Nucleus accumbens (tissue), 56 donors: ENCODE measurements around the gene CNOT1.
A peak's percentile ranks its signal among the peaks of the same experiment; 100 is the strongest.

Experiments used
- DNase-seq, 56 donors: peaks; one replicate each; lab custom pipeline; 2025; lab: John Stamatoyannopoulos, UW

CNOT1 gene

DNA sequence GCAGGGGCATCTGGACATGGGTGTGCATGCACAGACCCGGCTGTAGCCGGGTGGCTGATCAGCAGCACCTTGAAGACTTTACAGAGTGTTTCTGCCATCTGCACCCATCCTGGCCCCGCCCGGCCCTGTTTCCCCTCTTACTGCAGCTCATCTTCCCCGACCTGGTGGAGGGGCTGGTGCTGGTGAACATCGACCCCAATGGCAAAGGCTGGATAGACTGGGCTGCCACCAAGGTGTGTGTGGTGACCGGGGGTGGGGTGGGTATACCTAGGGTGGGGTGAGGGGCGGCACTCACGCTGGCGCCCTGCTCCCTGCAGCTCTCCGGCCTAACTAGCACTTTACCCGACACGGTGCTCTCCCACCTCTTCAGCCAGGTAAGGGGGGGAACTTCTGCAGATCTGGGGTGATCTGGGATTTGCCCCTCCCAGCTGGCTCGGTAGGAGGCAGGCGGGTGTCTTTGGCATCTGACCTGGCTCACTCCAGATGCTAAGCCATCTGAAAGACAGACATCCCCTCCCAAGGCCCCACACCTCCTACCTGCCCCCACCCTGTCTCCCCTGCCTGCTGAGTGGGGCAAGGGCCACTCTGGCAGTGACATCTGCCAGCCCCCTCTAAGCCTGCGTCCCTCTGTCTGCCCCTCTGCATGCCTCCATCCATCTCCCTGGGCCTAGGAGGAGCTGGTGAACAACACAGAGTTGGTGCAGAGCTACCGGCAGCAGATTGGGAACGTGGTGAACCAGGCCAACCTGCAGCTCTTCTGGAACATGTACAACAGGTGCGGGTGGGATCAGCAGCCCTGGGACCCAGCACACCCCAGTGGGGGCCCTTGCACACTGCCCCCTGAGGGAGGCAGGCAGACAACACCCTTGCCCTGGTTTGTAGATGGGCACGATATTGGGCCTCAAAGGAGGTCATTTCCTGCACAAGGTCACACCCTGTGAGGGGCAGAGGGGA lies 123.1 kb downstream of the CNOT1 start:
- DNase-seq: no peak

DNA sequence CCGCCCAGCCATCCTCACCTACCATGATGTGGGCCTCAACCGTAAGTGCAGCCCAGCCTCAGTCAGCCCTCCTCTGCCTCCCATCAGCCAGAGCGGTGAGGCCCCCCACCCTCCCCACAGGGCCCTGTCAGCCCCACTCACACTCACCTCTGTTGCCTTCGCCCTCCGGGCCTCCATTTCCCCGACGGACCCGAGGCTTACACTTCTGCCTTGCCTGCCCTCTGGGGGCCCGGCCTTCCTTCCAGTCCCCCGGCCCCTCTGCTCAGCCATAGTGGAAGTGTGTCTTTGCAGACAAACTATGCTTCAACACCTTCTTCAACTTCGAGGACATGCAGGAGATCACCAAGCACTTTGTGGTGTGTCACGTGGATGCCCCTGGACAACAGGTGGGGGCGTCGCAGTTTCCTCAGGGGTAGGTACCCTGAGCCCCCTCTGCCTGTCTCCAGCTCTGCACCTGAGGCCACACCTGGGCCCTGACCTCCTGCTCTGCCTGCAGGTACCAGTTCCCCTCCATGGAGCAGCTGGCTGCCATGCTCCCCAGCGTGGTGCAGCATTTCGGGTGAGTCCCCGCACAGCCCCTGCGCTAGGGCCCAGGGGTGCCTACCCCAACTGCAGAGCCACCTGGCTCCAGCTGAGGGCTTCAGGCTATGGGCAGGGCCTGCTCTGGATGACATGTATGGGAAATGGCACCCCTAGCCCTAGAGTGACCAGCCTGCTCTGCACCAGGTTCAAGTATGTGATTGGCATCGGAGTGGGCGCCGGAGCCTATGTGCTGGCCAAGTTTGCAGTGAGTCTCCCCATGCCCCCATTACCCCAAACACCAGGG lies 125.5 kb downstream of the CNOT1 start:
- no peak for DNase-seq

DNA sequence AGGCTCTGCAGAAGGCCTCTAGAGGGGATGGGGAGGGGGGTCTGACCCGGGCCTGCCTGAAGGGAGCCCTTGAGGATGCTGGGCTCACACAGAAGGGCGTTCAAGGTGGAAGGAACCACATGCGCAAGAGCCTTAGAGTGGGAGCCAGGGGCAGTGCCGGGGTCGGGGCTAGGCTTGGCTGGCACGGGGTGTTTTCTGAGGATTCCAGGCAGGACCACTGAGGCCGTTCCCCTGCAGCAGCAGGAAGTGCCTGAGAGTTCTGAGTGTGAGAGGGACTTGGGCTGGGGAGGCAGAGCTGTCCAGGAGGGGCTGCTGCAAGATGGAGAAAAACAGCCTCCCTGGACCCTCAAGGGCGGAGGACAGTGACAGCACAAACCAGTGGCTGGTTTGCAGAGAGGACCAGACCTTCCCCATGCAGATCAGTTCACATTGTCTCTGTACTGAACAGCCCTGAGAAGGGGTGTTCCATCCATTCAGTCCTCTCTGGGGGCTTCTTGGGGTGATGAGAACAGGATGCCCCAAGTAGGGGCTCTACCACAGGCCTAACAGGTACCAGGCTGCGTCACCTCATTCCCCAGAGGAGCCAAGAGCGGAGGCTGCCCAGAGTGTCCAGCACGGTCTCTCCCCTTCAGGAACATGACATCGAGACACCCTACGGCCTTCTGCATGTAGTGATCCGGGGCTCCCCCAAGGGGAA lies 126.3 kb downstream of the CNOT1 start:
- DNase-seq: no peak

DNA sequence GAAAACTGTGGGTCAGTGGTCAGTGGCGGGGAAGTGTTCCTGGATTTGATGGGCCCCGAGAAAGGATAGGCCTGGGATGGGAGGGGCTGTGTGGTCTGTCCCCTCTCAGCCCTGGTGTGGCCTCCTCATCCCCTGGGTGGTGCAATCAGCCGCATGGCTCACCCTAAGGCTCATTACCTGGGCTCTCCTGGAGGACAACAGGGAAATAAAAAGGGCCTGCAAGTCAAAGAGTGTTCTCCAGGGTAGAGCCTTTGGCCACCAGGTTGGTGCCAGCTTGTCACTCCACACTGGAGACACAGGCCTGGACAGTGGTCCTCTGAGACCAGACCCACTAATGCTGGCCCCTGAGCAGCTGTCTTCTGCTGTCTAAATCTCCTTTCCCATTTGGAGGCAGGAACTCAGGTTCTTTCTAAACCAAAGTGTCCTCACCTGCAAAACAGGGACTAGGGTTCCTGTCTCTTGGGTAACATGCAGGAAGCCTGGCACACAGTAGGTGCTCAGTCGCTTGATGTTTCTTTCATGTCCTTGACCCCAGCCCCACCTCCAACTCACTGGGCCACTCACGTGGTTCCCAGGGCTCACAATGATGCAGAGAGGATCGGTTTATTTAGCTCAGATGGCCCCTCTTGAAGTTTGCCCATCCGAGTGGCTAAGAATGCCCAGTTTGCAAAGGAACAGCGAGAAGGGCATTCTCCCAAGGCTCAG lies 127.3 kb downstream of the CNOT1 start:
- no peak for DNase-seq

DNA sequence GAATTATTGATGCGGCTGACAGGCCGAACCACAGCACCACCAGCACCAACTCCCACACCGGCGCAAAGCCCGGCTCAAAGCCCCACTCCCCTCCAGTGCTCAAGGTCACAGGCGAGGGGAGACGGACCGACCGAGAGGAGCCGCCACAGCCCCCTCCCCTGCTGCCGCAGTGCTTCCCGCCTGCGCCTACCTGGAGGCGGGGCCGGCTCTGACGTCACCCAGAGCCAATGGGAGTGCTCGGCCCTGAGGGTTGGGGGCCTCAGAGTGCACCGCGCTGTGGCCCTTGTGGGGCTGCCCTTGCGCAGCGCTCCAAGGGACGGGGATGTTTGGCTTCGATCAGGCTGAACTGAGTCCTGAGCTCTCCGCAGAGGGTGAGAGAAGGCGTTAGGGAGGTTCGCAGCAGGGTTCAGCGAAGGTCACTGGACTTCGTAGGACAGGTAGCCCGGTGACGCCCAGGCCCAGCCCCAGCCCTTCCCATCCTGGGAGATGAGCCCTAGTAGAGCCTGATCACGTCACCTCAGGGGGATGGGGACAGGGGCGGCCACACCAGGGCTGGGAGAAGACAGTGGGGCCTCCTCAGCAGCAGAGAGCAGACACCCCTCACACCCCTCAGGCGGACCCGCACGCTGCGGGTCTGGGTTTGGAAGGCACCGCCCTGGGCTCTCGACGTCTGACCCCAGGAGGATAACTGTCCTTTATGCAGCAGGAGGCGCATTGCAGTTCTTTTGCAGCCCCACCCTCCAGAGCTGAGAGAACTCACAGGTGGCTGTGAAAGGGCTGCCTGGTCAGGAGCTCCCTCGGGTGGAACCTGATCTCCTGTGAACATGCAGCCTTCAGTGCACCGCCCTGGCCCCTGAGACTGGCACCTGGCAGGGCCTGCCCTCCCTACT lies 128.1 kb downstream of the CNOT1 start:
- peak in 41 of 56 donors; percentile 9 to 77 (median 50) for DNase-seq

DNA sequence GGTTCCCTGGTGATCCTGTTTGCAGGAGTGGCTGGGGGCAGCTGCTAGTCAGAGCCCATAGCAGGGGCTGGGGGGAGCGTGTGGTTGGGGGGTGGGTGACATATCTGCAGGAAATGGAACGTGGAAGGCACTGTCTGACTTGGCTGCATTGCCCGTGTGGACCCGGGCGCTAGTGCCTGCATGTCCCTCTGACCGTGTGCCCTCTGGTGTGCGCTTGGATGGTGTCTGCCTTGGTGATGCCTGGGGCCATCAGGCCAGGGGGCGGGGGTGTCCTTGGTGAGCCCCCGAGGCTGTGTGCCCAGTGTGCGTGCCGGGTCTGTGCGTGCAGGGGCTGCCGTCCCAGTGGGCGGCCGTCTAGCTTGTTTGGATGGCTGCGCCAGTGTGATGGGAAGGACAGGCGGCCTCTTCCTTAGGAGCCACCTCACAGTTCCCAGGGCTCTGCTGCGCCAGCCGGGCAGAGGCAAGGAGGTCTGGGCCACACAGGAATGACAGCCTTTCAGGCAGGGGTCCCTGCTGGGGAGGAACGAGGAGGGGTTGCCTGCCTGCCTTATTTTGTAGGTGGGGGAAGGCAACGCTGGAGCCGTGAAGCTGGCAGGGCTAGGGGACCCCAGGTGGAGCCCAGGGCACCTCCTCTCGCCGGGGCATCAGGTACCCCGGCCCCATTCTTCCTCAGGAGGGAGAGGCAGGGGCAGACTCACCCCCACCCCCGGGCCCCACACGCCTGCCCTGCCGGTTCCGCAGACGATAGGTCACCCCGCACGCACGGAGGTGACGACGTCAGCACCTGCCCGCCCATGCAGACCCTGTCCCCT lies 129.0 kb downstream of the CNOT1 start:
- peak in 8 of 56 donors; percentile 19 to 51 (median 41) for DNase-seq

DNA sequence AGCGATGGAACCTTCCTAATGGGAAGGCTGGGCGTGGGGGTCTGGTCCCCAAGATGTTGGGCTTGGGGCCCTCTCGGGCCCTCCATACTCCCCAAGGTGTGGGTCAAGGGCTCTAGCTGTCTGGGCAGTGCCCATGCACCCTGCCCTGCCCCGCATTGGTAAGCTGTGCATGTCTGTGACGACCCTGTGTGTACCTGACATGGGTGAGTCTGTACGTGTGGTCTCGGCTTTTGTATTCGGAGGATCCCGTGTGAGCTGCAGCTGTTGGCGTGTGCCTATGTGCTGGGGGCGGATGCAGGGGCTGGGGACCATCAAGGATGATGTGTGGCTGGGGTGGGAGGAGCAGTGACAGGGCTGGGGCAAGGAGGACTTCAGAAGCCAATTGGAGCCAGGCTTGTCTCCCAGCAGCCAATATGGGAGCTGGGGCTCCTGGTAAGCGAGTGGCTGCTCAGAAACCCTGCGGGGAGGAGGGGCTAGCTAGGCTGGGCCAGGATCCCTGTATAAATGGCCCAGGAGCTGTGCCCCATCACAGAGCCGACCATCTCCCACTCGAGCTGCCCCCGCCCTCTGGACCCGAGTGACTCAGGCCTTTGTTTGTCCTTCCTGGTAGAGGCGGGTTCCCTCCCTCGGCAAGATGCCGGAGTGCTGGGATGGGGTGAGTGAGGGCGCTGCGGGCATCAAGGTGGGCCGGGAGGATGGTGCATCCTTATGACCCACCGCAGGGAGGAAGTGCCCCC lies 129.8 kb downstream of the CNOT1 start, which contains the start of gene NDRG4:
NDRG4 (plus strand) TSS at position 529 of the 737 bp plus-strand sequence; CDS start at position 635, 106 bp downstream.
- DNase-seq: peak in 55 of 56 donors; percentile 39 to 98 (median 90)

DNA sequence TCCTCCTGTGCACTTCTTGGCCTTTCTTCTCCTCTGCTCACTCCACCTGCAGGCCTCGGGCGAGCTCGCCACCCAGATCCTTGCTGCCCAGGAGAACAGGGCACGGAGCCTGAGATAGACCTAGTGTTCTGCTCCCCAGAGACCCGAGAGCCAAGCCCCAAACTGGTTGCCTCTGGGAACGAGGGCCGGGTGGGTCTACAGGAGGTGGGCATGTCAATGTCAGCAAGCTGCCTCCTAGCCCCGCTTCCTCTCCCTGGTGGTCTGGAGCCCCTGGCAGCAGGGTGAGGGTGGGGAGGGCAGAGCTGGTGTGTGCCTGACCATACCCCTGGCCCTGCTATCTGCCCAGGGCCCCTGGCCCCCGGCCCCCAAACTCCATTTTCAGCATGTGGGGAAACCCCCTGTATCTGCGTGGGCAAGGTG lies 130.5 kb downstream of the CNOT1 start:
- no peak for DNase-seq

DNA sequence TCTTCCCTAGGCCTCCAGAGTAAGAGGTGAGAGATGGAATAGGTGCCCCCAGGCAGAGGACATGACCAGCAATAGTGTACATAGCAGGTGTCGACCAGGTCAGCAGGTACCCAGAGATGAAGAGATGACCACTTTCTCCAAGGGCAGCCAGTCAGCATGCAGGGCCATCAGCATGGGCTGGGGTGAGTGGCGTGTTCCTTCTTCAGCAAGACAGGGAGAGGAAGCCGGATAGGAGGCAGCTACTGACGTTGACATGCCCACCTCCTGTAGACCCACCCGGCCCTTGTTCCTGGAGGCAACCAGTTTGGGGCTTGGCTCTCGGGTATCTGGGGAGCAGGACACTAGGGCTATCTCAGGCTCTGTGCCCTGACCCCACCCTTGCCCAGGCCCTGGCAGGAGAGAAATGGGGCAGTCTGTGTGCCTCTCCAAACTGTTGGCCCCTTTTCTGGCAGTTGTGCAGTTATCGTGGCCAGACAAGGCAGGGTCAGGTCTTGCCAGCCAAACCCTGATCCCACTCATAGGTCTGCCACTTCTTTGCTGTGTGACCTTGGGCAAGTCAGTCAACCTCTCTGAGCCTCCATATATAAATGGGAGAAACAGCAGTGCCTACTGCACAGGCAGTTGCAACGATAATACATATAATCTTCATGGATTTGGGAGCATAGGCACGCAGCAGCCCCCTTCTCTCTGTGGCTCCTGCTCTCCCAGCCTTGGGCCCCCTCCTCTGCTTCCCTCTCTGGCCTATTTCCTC lies 131.1 kb downstream of the CNOT1 start:
- no peak for DNase-seq

DNA sequence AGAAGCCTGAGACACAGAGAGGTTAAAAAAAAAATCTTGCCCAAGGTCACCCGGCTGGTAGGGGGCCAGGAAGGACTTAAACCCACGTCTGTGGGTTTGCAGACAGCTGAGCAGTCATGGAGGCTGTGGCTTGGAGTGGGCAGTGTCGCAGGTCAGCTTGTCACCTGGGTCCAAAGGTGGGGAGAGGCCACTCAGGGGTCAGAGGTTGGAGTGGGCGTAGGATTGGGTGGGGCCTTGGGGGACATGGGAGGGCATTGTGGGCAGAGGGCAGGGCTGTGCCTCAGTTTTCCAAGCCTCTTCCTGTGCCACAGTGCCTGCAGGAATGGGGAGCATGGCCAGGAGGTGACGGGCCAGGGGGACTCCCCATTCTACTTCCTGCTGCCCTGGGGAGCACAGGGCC lies 131.7 kb downstream of the CNOT1 start:
- no peak for DNase-seq

DNA sequence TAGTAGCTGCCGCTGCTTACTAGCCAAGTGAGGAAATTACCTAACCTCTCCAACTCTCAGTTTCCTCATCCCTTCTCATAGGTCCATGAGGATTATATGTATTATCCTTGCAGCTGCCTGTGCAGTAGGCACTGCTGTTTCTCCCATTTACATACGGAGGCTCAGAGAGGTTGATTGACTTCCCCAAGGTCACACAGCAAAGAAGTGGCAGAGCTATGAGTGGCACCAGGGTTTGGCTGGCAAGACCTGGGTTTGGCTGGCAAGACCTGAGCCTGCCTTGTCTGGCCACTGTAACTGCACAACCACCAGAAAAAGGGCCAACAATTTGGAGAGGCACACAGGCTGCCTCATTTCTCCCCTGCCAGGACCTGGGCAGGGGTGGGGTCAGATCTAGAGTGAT lies 132.2 kb downstream of the CNOT1 start:
- DNase-seq: no peak

DNA sequence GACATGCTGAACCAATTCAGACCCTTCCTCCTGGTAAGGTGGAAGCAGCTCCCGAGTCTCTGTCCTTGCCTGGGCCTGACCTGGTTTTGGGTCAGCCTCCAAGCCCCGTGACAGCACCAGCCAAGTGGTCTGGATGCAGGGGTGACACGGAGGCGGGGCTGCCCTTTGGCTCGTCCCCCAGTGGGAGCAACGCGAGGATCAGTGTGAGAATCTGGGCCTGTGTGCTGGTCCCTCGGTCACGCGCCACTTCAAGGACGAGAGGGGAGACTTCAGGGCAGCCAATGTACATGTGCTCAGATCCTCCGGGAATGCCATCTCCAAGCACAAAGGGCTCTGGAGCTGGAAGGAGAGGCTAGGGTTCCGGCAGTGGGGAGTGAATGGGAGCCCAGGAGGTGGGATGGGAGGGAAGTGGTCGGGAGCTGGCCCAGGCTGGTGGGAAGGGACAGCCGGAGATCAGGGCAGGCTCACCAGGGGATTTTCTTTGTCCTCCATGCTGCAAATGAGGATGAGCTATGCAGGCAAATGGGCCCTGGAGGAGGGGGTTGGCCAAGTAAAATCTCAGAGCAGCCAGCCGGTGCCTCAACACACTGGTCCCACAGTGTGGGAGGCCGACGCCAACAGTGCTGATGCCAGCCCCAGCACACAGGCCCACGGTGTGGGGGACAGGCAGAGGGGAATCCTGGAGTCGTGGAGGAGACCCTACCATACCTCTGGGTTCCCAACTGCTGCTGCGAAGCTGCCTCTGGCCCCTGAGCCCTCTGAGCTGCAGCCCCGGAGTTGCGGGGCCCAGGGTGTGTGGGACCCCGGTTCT lies 133.9 kb downstream of the CNOT1 start:
- DNase-seq: peak in 38 of 56 donors; percentile 47 to 91 (median 78)

DNA sequence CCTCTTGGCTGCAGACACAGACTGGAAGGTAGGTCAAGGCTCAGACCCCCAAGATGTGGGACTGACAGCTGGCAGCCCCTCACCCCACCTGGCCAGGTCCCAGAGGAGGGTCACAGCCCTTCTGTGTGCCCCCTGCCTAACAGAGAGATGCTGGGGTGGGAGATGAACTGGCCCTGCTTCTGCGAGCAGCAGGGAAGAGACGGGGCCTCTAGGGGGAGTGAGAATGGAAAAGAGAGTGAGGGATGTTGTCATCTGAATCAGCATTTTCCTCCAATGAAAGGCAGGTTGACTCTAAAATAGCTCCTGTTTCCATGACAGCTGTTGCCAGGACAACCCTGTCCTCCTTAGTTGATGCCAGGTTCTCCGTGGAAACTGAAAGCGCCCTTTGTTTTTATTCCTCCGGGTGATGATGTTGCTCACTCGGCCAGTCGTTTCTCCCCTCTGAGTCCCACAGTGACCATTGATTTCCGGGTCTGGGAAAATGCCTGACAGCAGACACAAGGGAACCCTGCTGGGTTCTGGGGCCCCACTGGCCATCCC lies 134.6 kb downstream of the CNOT1 start:
- DNase-seq: peak; percentile 47 to 97 (median 82)

DNA sequence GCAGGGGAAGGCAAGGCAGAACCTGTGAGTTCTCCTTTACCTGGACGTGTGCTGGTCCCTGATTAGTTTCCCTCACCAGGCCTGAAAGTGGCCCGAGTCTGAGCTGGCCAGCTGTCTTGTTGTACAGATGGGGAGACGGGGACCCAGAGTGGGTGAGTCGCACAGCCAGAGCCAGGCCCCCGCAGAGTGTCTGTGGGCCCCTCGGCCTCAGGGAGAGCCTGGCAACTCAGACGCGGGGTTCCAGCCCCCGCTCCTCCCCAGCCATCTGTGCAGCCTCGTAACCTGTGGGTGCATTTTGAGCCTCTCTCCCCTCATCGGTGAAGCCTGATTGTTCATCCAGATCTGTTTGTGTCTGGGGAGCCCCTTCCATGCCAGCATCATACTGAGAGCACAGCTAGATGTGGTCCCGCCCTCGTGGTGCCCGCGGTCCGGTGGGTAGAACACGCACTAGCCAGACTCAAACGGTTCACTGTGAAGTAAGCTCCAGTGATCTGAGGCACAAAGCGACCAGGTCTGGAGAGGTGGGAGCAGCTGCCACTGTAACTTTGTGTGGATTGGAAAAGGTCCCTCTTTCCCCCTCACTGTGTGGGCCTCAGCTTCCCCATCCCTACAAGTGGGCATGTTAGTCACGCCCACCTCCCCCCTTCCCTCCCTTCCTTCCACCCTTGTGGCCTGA lies 135.7 kb downstream of the CNOT1 start:
- DNase-seq: no peak

DNA sequence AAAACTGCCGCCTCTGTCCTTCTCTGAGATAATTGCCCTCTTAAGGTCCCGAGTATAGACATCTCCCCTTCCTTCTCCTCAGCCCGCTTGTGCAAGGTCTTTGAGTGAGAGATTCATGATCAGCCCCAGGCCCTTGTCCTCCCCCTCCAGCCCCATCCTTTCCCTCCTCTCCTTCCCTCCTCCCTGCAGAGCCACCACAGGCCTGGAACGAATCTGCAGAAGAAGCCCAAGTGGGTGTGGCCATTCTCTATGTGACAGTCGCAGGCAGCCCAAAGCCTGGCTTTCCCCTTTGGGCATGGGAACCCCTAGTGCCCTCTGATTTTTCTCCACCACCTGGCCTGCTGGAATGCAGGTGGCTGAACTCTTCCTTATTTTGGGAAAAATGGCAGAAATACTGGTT lies 136.9 kb downstream of the CNOT1 start:
- DNase-seq: peak in 3 of 56 donors; percentile 19 to 44 (median 22)
